B cell (primary cell): Measurements from ENCODE around the gene VKORC1. TPM values are rescaled to one million over a fixed set of nuclear protein-coding genes. Genes with fewer than 3 reads are reported as not detected.

Source experiments
- ATAC-seq: fragments of 200-7000 bp; cut with Tn5 transposase; one replicate; pipeline ENCODE4 v1.10.0; 2021; ENCODE audit warnings: low read depth, mild to moderate bottlenecking, moderate number of reproducible peaks, moderate library complexity
- CTCF ChIA-PET: fragments of 350-600 bp; sonication (Branson Sonifier 250); formaldehyde crosslinking; loops from one replicate; lab custom pipeline; 2021; ENCODE audit warnings: antibody characterized with exemption, inconsistent platforms; lab: Charles Lee
- POLR2A ChIA-PET: fragments of 350-600 bp; sonication (Branson Sonifier 250); formaldehyde crosslinking; loops from one replicate; lab custom pipeline; 2021; ENCODE audit warnings: antibody characterized with exemption; lab: Charles Lee
- DNase-seq: peaks from one replicate; pipeline ENCODE4 v3.0.0; 2013
- H2AFZ ChIP-seq: 2 replicates; pipeline ENCODE4 v1.6.1; 2012; ENCODE audit warnings: mild to moderate bottlenecking, low read depth, low read length; ENCODE audit not compliant: insufficient read depth, poor library complexity, severe bottlenecking
- H3K27ac ChIP-seq, 2 donors: 1 replicate in 1 of 2; 2 replicates in 1 of 2; pipeline ENCODE4 v1.5.1; 2012 to 2013; ENCODE audit warnings: low read length in 2 of 2, mild to moderate bottlenecking in 2 of 2, moderate library complexity in 1 of 2
- H3K27me3 ChIP-seq, 4 experiments: fragments of 200-600 bp in 1 of 4; sonication (generic) in 1 of 4; replicated peaks in 1 of 4; 1 replicate in 2 of 4; 2 replicates in 2 of 4; pipeline versions ENCODE4 v1.6.1 to v1.7.0; 2013 to 2016; ENCODE audit warnings: low read length in 3 of 4, mild to moderate bottlenecking in 2 of 4, mixed read lengths in 1 of 4, moderate library complexity in 1 of 4; ENCODE audit not compliant: insufficient read depth in 4 of 4, control insufficient read depth in 3 of 4; ENCODE audit errors: control extremely low read depth in 1 of 4
- H3K36me3 ChIP-seq, 2 experiments: replicated peaks in 1 of 2; 1 replicate in 1 of 2; 2 replicates in 1 of 2; pipeline versions ENCODE4 v1.6.1 to v1.7.1; 2013; ENCODE audit warnings: low read length in 1 of 2; ENCODE audit not compliant: insufficient read depth in 2 of 2, control insufficient read depth in 1 of 2; ENCODE audit errors: control extremely low read depth in 1 of 2, extremely low read depth in 1 of 2
- H3K4me1 ChIP-seq, 2 donors: fragments of 200-600 bp in 1 of 2; sonication (generic) in 1 of 2; 1 replicate in 1 of 2; 2 replicates in 1 of 2; pipeline versions ENCODE4 v1.5.1 to v1.6.1; 2013 to 2017; ENCODE audit warnings: low read length in 2 of 2; ENCODE audit not compliant: control insufficient read depth in 2 of 2, insufficient read depth in 2 of 2
- H3K4me2 ChIP-seq: replicated peaks from 2 replicates; pipeline ENCODE3; 2012; ENCODE audit warnings: mild to moderate bottlenecking, low read depth, low read length; ENCODE audit not compliant: poor library complexity, severe bottlenecking
- H3K4me3 ChIP-seq, 5 experiments: fragments of 200-600 bp in 1 of 5; sonication (generic) in 1 of 5; 1 replicate in 3 of 5; 2 replicates in 2 of 5; pipeline versions ENCODE4 v1.5.1 to v1.7.0; 2011 to 2016; ENCODE audit warnings: low read length in 4 of 5, mild to moderate bottlenecking in 4 of 5, low read depth in 2 of 5, control low read depth in 1 of 5, moderate library complexity in 1 of 5; ENCODE audit not compliant: insufficient read depth in 1 of 5; ENCODE audit errors: control extremely low read depth in 1 of 5, extremely low read depth in 1 of 5
- H3K79me2 ChIP-seq: fragments of 200-600 bp; sonication (generic); one replicate; pipeline ENCODE4 v1.6.0; 2016; ENCODE audit warnings: low read length; ENCODE audit not compliant: control insufficient read depth, insufficient read depth
- H3K9ac ChIP-seq: fragments of 200-600 bp; sonication (generic); 2 replicates; pipeline ENCODE4 v1.6.1; 2017; ENCODE audit warnings: mild to moderate bottlenecking, low read length, moderate library complexity
- H3K9me3 ChIP-seq, 3 donors: one replicate each; pipeline versions ENCODE4 v1.6.1 to v1.7.1; 2013; ENCODE audit warnings: low read length in 2 of 3; ENCODE audit not compliant: control insufficient read depth in 2 of 3, insufficient read depth in 1 of 3; ENCODE audit errors: control extremely low read depth in 1 of 3
- H4K20me1 ChIP-seq: 2 replicates; pipeline ENCODE4 v1.6.0; 2012; ENCODE audit warnings: mild to moderate bottlenecking, low read length; ENCODE audit not compliant: insufficient read depth, control insufficient read depth, poor library complexity, severe bottlenecking
- H3K27ac Mint-ChIP-seq: one replicate; pipeline ENCODE4 v1.8.0; 2021; ENCODE audit warnings: mixed read lengths
- H3K27me3 Mint-ChIP-seq: one replicate; pipeline ENCODE4 v1.8.0; 2021; ENCODE audit warnings: mixed read lengths
- H3K4me1 Mint-ChIP-seq: one replicate; pipeline ENCODE4 v1.8.0; 2021; ENCODE audit warnings: mixed read lengths
- H3K4me3 Mint-ChIP-seq: one replicate; pipeline ENCODE4 v1.8.0; 2021; ENCODE audit warnings: mixed read lengths
- H3K9me3 Mint-ChIP-seq: one replicate; pipeline ENCODE4 v1.8.0; 2022; ENCODE audit warnings: mixed read lengths; ENCODE audit not compliant: insufficient read depth
- EZH2 ChIP-seq: IDR thresholded peaks from 2 replicates; pipeline ENCODE4 v1.6.1; 2012; ENCODE audit warnings: borderline replicate concordance, low read depth, mild to moderate bottlenecking, moderate library complexity, low read length; ENCODE audit not compliant: insufficient read depth, poor library complexity, severe bottlenecking
- WGBS: methylation state at CpG from one replicate; pipeline ENCODE4 v1.1.5; 2013; ENCODE audit warnings: missing lambda C conversion rate; ENCODE audit not compliant: insufficient coverage; 5-methylcytosine and 5-hydroxymethylcytosine counted together
- intact Hi-C: fragments of 100-400 bp; cut with micrococcal nuclease; formaldehyde crosslinking; loops from one replicate; pipeline ENCODE4 v1.10.0; 2022
- polyA plus RNA-seq: library from polyadenylated mRNA; depleted of rRNA; stranded (reverse); fragments of >200 nt; gene quantifications from 2 replicates; pipeline ENCODE4 v1.2.3, GENCODE V29; 2012
- total RNA-seq, 2 donors: library from RNA; stranded (reverse); fragments of 120-200 nt in 1 of 2; gene quantifications; 1 replicate in 1 of 2; 2 replicates in 1 of 2; pipeline versions ENCODE4 v1.2.3 to v1.2.4, GENCODE V29; 2013 to 2022
- TF ChIP-seq, protein P1 (sequence below): fragments of 200-600 bp; IDR thresholded peaks from one replicate; pipeline ENCODE4 v1.8.0; 2022; ENCODE audit warnings: antibody characterized with exemption, mild to moderate bottlenecking

The VKORC1 gene
- total and polyA plus RNA-seq, 2 donors (not counting 1 experiment from before 2014, with no cell fraction given), result 31.8 to 45.7 TPM

GRCh38 chr16:31067342-31067741 is 27.3 kb downstream of the VKORC1 start:
- 67% methylated on average over 1 of the region's 3 CpGs for WGBS
- Histone ChIP-seq H3K27ac (no peak overlapping the region), H3K9ac (no peak overlapping the region), H3K4me2 (no peak overlapping the region), H3K27me3 (no peaks in the 10 kb centered on the region), H3K4me3 (no peak overlapping the region), H2AFZ (no peak overlapping the region), H3K36me3 (peaks cover 0 to 5% of the 10 kb centered on the region in 2 experiments), H3K4me1 (peaks cover 5% of the 10 kb centered on the region in 2 donors), H3K79me2 (peaks cover 6% of the 10 kb centered on the region), H3K9me3 (no peaks in the 10 kb centered on the region), H4K20me1 (no peaks in the 10 kb centered on the region)
- no peak overlapping the region for H3K4me3 Mint-ChIP-seq
- ATAC-seq (no peak), DNase-seq (no peak)
- no peaks in the 10 kb centered on the region for H3K9me3 Mint-ChIP-seq
- CTCF ChIA-PET, result no interaction called here
- peaks cover 20% of the 10 kb centered on the region for H3K4me1 Mint-ChIP-seq
- TF ChIP-seq EZH2, result no peak
- TF ChIP-seq, protein P1, sequence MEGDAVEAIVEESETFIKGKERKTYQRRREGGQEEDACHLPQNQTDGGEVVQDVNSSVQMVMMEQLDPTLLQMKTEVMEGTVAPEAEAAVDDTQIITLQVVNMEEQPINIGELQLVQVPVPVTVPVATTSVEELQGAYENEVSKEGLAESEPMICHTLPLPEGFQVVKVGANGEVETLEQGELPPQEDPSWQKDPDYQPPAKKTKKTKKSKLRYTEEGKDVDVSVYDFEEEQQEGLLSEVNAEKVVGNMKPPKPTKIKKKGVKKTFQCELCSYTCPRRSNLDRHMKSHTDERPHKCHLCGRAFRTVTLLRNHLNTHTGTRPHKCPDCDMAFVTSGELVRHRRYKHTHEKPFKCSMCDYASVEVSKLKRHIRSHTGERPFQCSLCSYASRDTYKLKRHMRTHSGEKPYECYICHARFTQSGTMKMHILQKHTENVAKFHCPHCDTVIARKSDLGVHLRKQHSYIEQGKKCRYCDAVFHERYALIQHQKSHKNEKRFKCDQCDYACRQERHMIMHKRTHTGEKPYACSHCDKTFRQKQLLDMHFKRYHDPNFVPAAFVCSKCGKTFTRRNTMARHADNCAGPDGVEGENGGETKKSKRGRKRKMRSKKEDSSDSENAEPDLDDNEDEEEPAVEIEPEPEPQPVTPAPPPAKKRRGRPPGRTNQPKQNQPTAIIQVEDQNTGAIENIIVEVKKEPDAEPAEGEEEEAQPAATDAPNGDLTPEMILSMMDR, result no peak
- no peak overlapping the region for H3K27ac Mint-ChIP-seq
- intact Hi-C loops, result no loop called here
- no peaks in the 10 kb centered on the region for H3K27me3 Mint-ChIP-seq
- POLR2A ChIA-PET, result no interaction called here

- intact Hi-C loops, result no loop called here
- TF ChIP-seq, protein P1, result no peak
- POLR2A ChIA-PET, result no interaction called here
- WGBS, result 96% methylated on average over 4 of the region's 4 CpGs
- peaks cover 0 to 20% of the 10 kb centered on the region in 2 experiments for H3K36me3 ChIP-seq
- H3K4me3 ChIP-seq, result no peak overlapping the region
- no peak overlapping the region for H3K4me2 ChIP-seq
- no peaks in the 10 kb centered on the region for H3K79me2 ChIP-seq
- Mint-ChIP-seq H3K27me3 (no peaks in the 10 kb centered on the region), H3K4me3 (no peak overlapping the region), H3K27ac (no peak overlapping the region), H3K9me3 (no peaks in the 10 kb centered on the region), H3K4me1 (peaks cover 12% of the 10 kb centered on the region)
- ATAC-seq (no peak), DNase-seq (no peak)
- no peaks in the 10 kb centered on the region for H3K4me1 ChIP-seq
- no peaks in the 10 kb centered on the region for H3K27me3 ChIP-seq
- H2AFZ ChIP-seq, result no peak overlapping the region
- no peaks in the 10 kb centered on the region for H3K9me3 ChIP-seq
- no peak overlapping the region for H3K27ac ChIP-seq
- H4K20me1 ChIP-seq, result no peaks in the 10 kb centered on the region
- CTCF ChIA-PET, result no interaction called here
- H3K9ac ChIP-seq, result no peak overlapping the region
Measured at GRCh38 chr16:31064882-31065461, 29.6 kb downstream of the VKORC1 start.
